Measurements from ENCODE around the gene RELL2.

DNA sequence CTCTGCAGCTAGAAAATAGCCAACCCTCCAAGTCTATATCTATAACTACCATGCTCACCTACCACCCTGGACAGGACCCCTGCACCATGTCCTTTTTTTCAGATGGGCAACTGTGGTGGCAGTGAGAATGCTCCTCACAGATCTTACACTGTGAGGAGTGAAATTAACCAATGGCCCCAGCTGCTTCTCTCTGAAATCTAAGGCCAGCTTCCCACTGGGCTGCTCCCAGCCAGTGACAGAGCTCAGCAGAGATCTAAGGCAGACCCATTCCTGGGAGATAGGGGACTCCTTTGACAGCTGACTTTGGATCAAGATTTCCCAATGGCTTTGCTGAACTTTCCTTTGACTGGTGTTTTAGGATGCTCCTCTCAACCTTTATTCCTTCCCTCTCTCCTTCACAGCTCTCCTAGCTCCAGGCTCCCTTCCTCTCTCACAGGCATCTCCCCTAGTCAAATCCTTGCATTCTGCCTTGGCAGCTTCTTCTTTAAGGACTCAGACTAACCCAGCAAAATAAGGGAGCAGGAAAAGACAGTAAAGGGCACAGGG, 46.9 kb downstream of the RELL2 start:
- TF ChIP-seq, protein P1, sequence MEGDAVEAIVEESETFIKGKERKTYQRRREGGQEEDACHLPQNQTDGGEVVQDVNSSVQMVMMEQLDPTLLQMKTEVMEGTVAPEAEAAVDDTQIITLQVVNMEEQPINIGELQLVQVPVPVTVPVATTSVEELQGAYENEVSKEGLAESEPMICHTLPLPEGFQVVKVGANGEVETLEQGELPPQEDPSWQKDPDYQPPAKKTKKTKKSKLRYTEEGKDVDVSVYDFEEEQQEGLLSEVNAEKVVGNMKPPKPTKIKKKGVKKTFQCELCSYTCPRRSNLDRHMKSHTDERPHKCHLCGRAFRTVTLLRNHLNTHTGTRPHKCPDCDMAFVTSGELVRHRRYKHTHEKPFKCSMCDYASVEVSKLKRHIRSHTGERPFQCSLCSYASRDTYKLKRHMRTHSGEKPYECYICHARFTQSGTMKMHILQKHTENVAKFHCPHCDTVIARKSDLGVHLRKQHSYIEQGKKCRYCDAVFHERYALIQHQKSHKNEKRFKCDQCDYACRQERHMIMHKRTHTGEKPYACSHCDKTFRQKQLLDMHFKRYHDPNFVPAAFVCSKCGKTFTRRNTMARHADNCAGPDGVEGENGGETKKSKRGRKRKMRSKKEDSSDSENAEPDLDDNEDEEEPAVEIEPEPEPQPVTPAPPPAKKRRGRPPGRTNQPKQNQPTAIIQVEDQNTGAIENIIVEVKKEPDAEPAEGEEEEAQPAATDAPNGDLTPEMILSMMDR (IDR thresholded peaks at IDR 0.05) = no peak
- no peak for TF ChIP-seq POLR2A (IDR thresholded peaks at IDR 0.05)
